GM23338 (cell line): ENCODE results near the gene DTNB. TPM values are rescaled to one million over a fixed set of nuclear protein-coding genes. Genes with fewer than 3 reads are reported as not detected.
A peak's percentile ranks its signal among the peaks of the same experiment; 100 is the strongest.

Experiments
- ATAC-seq: fragments of 200-7000 bp; cut with Tn5 transposase; 3 replicates; pipeline ENCODE4 v1.9.1; 2020
- DNase-seq: peaks from one replicate; pipeline ENCODE4 v3.0.0-alpha.2; 2015; ENCODE audit warnings: low spot score
- H2AFZ ChIP-seq: fragments of 200-600 bp; sonication (generic); 2 replicates; pipeline ENCODE4 v1.8.0; 2016; ENCODE audit warnings: antibody characterized with exemption, mild to moderate bottlenecking, moderate library complexity
- H3F3A ChIP-seq: fragments of 200-600 bp; sonication (generic); replicated peaks from 2 replicates; pipeline ENCODE4 v1.8.0; 2017; ENCODE audit warnings: antibody characterized with exemption, mixed run types, low read depth
- H3K27ac ChIP-seq: fragments of 200-600 bp; sonication (generic); 2 replicates; pipeline ENCODE4 v1.6.1; 2016; ENCODE audit warnings: low read depth
- H3K27me3 ChIP-seq: fragments of 200-600 bp; sonication (generic); 2 replicates; pipeline ENCODE4 v1.8.0; 2016; ENCODE audit warnings: mild to moderate bottlenecking, mixed run types, moderate library complexity; ENCODE audit not compliant: insufficient read depth
- H3K36me3 ChIP-seq: fragments of 200-600 bp; sonication (generic); 2 replicates; pipeline ENCODE4 v1.8.0; 2016; ENCODE audit warnings: mild to moderate bottlenecking; ENCODE audit not compliant: insufficient read depth
- H3K4me1 ChIP-seq: fragments of 200-600 bp; sonication (generic); 2 replicates; pipeline ENCODE4 v1.8.0; 2016; ENCODE audit warnings: mild to moderate bottlenecking, moderate library complexity; ENCODE audit not compliant: insufficient read depth
- H3K4me2 ChIP-seq: fragments of 200-600 bp; sonication (generic); 2 replicates; pipeline ENCODE4 v1.7.1; 2017; ENCODE audit warnings: mixed run types
- H3K4me3 ChIP-seq: fragments of 200-600 bp; sonication (generic); 2 replicates; pipeline ENCODE4 v1.6.1; 2016; ENCODE audit warnings: mixed run types
- H3K79me2 ChIP-seq: fragments of 200-600 bp; sonication (generic); replicated peaks from 2 replicates; pipeline ENCODE4 v1.8.0; 2017; ENCODE audit warnings: mild to moderate bottlenecking; ENCODE audit not compliant: insufficient read depth
- H3K9me2 ChIP-seq: fragments of 200-600 bp; sonication (generic); 2 replicates; pipeline ENCODE4 v1.8.0; 2017; ENCODE audit not compliant: insufficient read depth
- H4K20me1 ChIP-seq: fragments of 200-600 bp; sonication (generic); replicated peaks from 2 replicates; pipeline ENCODE4 v1.8.0; 2017; ENCODE audit warnings: mild to moderate bottlenecking; ENCODE audit not compliant: insufficient read depth
- H3K27ac Mint-ChIP-seq: 2 replicates; pipeline ENCODE4 v1.8.0; 2020; ENCODE audit warnings: inconsistent platforms, mild to moderate bottlenecking, moderate library complexity, mixed read lengths
- H3K27me3 Mint-ChIP-seq: 3 replicates; pipeline ENCODE4 v1.8.0; 2022; ENCODE audit warnings: low read depth, mild to moderate bottlenecking, moderate library complexity, mixed read lengths, inconsistent platforms; ENCODE audit not compliant: insufficient read depth, poor library complexity
- H3K36me3 Mint-ChIP-seq: 3 replicates; pipeline ENCODE4 v1.8.0; 2021; ENCODE audit warnings: low read depth, mild to moderate bottlenecking, inconsistent platforms, moderate library complexity, mixed read lengths
- H3K4me1 Mint-ChIP-seq: 3 replicates; pipeline ENCODE4 v1.8.0; 2020; ENCODE audit warnings: mild to moderate bottlenecking, inconsistent platforms, mixed read lengths
- H3K4me3 Mint-ChIP-seq: 3 replicates; pipeline ENCODE4 v1.8.0; 2021; ENCODE audit warnings: moderate library complexity, mild to moderate bottlenecking, inconsistent platforms, mixed read lengths
- H3K9me3 Mint-ChIP-seq: 3 replicates; pipeline ENCODE4 v1.8.0; 2020; ENCODE audit warnings: moderate library complexity, mild to moderate bottlenecking, inconsistent platforms, mixed read lengths
- EZH2 ChIP-seq: fragments of 200-600 bp; sonication (generic); IDR thresholded peaks from one replicate; pipeline ENCODE4 v1.8.0; 2017; ENCODE audit warnings: antibody characterized with exemption, mild to moderate bottlenecking, low read depth; ENCODE audit not compliant: unreplicated experiment
- JUNB ChIP-seq: IDR thresholded peaks from one replicate; pipeline ENCODE4 v1.6.1; 2016; ENCODE audit warnings: antibody characterized with exemption; ENCODE audit not compliant: unreplicated experiment
- POLR2AphosphoS5 ChIP-seq: IDR thresholded peaks from 2 replicates; pipeline ENCODE4 v1.6.1; 2016; ENCODE audit warnings: antibody characterized with exemption, low read depth
- STAT1 ChIP-seq: IDR thresholded peaks from one replicate; pipeline ENCODE4 v1.6.1; 2016; ENCODE audit warnings: antibody characterized with exemption; ENCODE audit not compliant: unreplicated experiment
- ZNF114 ChIP-seq: fragments of 250-450 bp; sonication (Bioruptor Pico); IDR thresholded peaks from 2 replicates; pipeline ENCODE4 v1.5.0; 2020; ENCODE audit warnings: mild to moderate bottlenecking, moderate library complexity
- ZNF331 ChIP-seq: fragments of 250-450 bp; sonication (Bioruptor Pico); IDR thresholded peaks from 2 replicates; pipeline ENCODE4 v1.5.0; 2020; ENCODE audit warnings: low read depth, mild to moderate bottlenecking, moderate library complexity
- polyA plus RNA-seq: library from polyadenylated mRNA; unstranded; fragments of >200 nt; fragmentation: Nextera tagmentation; extraction: Ambion mirVana; gene quantifications from 2 replicates; pipeline ENCODE4 v1.2.1, GENCODE V29; 2016
- total RNA-seq: library from RNA; depleted of rRNA; stranded (reverse); fragments of >200 nt; shearing (Covaris generic); gene quantifications from 2 replicates; pipeline ENCODE4 v1.2.3, GENCODE V29; 2014
- TF ChIP-seq, protein P1 (sequence below): fragments of 250-450 bp; sonication (Bioruptor Pico); IDR thresholded peaks from 2 replicates; pipeline ENCODE4 v1.5.0; 2020; ENCODE audit warnings: mild to moderate bottlenecking, moderate library complexity
- TF ChIP-seq, protein P2 (sequence below), 2 experiments: fragments of 200-600 bp in 1 of 2; sonication (generic) in 1 of 2; conservative IDR thresholded peaks; 2 replicates each; pipeline versions ENCODE4 v1.5.1 to v1.6.1; 2016 to 2017; ENCODE audit warnings: antibody characterized with exemption in 2 of 2, low read depth in 2 of 2, mild to moderate bottlenecking in 2 of 2, moderate library complexity in 1 of 2

Gene DTNB
- total and polyA plus RNA-seq, 2 experiments from 2014 or later: 22.1 to 29.4 TPM

DNA sequence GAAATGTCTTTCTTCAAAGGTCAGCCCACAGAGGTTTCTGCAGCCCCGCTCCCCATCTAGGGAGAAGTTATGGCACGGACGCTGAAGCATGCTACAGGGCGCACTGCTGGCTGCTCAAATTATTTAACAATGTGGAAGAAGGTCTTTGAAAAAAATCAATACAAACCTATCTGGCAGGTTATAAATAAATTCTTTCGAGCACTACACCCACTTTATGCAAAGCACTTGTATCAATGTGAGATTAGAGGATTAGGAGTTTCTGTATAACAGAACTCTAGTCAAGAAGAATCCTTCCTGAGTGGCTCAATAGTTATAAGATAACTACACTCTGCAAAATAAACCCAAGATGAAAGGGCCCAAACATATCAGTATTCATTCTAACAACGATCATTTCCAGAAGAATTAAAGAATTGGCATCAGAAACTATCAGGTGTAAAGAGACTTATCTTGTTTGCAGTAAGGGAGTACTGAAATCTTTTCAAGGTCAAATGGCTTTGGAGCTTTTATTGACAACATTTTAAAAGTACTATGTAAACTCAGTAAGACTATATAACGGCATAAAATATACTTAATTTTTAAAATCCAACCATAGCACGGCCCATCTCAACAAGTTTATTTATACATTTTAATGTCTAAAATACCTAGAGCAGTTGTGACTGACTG, 228.6 kb downstream of the DTNB start:
- Histone ChIP-seq H3K4me3 (no peak overlapping the region), H2AFZ (no peak overlapping the region), H3K79me2 (no peaks in the 10 kb centered on the region), H3K4me1 (no peaks in the 10 kb centered on the region), H3K4me2 (no peak overlapping the region), H3K27me3 (no peaks in the 10 kb centered on the region), H3F3A (no peaks in the 10 kb centered on the region), H3K36me3 (no peaks in the 10 kb centered on the region), H4K20me1 (no peaks in the 10 kb centered on the region), H3K9me2 (no peaks in the 10 kb centered on the region), H3K27ac (peak overlapping the region; percentile 36; the same call in 1 of the 2 replicates)
- no peaks in the 10 kb centered on the region for H3K9me3 Mint-ChIP-seq
- no peak overlapping the region for H3K4me3 Mint-ChIP-seq
- TF ChIP-seq ZNF114 (CRISPR knock-in tag): no peak
- TF ChIP-seq ZNF331 (CRISPR knock-in tag): no peak
- TF ChIP-seq, protein P1, sequence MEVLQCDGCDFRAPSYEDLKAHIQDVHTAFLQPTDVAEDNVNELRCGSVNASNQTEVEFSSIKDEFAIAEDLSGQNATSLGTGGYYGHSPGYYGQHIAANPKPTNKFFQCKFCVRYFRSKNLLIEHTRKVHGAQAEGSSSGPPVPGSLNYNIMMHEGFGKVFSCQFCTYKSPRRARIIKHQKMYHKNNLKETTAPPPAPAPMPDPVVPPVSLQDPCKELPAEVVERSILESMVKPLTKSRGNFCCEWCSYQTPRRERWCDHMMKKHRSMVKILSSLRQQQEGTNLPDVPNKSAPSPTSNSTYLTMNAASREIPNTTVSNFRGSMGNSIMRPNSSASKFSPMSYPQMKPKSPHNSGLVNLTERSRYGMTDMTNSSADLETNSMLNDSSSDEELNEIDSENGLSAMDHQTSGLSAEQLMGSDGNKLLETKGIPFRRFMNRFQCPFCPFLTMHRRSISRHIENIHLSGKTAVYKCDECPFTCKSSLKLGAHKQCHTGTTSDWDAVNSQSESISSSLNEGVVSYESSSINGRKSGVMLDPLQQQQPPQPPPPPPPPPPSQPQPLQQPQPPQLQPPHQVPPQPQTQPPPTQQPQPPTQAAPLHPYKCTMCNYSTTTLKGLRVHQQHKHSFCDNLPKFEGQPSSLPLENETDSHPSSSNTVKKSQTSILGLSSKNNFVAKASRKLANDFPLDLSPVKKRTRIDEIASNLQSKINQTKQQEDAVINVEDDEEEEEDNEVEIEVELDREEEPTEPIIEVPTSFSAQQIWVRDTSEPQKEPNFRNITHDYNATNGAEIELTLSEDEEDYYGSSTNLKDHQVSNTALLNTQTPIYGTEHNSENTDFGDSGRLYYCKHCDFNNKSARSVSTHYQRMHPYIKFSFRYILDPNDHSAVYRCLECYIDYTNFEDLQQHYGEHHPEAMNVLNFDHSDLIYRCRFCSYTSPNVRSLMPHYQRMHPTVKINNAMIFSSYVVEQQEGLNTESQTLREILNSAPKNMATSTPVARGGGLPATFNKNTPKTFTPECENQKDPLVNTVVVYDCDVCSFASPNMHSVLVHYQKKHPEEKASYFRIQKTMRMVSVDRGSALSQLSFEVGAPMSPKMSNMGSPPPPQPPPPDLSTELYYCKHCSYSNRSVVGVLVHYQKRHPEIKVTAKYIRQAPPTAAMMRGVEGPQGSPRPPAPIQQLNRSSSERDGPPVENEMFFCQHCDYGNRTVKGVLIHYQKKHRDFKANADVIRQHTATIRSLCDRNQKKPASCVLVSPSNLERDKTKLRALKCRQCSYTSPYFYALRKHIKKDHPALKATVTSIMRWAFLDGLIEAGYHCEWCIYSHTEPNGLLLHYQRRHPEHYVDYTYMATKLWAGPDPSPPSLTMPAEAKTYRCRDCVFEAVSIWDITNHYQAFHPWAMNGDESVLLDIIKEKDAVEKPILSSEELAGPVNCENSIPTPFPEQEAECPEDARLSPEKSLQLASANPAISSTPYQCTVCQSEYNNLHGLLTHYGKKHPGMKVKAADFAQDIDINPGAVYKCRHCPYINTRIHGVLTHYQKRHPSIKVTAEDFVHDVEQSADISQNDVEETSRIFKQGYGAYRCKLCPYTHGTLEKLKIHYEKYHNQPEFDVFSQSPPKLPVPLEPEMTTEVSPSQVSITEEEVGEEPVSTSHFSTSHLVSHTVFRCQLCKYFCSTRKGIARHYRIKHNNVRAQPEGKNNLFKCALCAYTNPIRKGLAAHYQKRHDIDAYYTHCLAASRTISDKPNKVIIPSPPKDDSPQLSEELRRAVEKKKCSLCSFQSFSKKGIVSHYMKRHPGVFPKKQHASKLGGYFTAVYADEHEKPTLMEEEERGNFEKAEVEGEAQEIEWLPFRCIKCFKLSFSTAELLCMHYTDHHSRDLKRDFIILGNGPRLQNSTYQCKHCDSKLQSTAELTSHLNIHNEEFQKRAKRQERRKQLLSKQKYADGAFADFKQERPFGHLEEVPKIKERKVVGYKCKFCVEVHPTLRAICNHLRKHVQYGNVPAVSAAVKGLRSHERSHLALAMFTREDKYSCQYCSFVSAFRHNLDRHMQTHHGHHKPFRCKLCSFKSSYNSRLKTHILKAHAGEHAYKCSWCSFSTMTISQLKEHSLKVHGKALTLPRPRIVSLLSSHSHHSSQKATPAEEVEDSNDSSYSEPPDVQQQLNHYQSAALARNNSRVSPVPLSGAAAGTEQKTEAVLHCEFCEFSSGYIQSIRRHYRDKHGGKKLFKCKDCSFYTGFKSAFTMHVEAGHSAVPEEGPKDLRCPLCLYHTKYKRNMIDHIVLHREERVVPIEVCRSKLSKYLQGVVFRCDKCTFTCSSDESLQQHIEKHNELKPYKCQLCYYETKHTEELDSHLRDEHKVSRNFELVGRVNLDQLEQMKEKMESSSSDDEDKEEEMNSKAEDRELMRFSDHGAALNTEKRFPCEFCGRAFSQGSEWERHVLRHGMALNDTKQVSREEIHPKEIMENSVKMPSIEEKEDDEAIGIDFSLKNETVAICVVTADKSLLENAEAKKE: no peak
- TF ChIP-seq, protein P2, sequence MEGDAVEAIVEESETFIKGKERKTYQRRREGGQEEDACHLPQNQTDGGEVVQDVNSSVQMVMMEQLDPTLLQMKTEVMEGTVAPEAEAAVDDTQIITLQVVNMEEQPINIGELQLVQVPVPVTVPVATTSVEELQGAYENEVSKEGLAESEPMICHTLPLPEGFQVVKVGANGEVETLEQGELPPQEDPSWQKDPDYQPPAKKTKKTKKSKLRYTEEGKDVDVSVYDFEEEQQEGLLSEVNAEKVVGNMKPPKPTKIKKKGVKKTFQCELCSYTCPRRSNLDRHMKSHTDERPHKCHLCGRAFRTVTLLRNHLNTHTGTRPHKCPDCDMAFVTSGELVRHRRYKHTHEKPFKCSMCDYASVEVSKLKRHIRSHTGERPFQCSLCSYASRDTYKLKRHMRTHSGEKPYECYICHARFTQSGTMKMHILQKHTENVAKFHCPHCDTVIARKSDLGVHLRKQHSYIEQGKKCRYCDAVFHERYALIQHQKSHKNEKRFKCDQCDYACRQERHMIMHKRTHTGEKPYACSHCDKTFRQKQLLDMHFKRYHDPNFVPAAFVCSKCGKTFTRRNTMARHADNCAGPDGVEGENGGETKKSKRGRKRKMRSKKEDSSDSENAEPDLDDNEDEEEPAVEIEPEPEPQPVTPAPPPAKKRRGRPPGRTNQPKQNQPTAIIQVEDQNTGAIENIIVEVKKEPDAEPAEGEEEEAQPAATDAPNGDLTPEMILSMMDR (conservative IDR thresholded peaks at IDR 0.05; ENCODE audit: low read depth in 2 of 2): no peak
- no peak for TF ChIP-seq POLR2AphosphoS5
- TF ChIP-seq EZH2: no peak
- TF ChIP-seq STAT1: no peak
- TF ChIP-seq JUNB: no peak
- DNase-seq (no peak), ATAC-seq (no peak)
- peaks cover 1% of the 10 kb centered on the region for H3K27me3 Mint-ChIP-seq
- H3K27ac Mint-ChIP-seq: no peak overlapping the region; the same call in 1 of the 2 replicates
- peaks cover 4% of the 10 kb centered on the region; the same call in 1 of the 3 replicates for H3K36me3 Mint-ChIP-seq
- H3K4me1 Mint-ChIP-seq: peaks cover 29% of the 10 kb centered on the region
